Lower leg skin (tissue), 3 donors: ENCODE results near the gene RBM3.

Source experiments
- CTCF ChIP-seq, 3 donors: fragments of 450-650 bp; IDR thresholded peaks; one replicate each; pipeline ENCODE4 v1.5.1; 2016; ENCODE audit warnings: antibody characterized with exemption in 3 of 3, mild to moderate bottlenecking in 3 of 3, moderate library complexity in 2 of 3
- POLR2A ChIP-seq, 2 donors: fragments of 450-650 bp; IDR thresholded peaks; one replicate each; pipeline ENCODE4 v1.6.1; 2016 to 2017; ENCODE audit warnings: antibody characterized with exemption in 2 of 2, mild to moderate bottlenecking in 1 of 2, moderate library complexity in 1 of 2

DNA sequence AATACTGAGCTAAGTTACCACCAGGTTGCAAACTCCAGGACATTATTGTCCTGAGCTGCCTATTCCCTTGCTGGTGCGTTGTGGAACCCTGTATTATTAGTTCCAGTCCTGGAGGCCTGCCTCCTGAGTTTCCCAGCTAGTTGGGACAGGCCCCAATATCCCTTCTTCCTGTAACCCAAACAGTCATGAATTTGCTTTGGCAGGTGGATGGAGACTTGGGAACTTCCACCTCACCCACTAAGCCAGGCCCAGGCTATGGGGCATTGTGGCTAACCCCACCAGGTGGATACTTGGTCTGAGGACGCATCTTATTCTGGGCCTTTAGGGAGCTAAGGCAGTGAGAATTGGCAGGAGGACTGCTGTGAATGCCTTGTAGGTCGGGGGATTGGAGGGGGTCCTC lies 5.0 kb downstream of the RBM3 start:
- no peak for TF ChIP-seq POLR2A (IDR thresholded peaks at IDR 0.05)
- TF ChIP-seq CTCF (IDR thresholded peaks at IDR 0.05) = no peak
